ENCODE results near the gene MUC20. TPM values are rescaled to one million over a fixed set of nuclear protein-coding genes. Genes with fewer than 3 reads are reported as not detected.
"Not testable (repeated sequence)": the region's sequence is repeated elsewhere in the genome, so short reads cannot be mapped to it uniquely, and the experiment has no call there.

MUC20 gene
- polyA plus RNA-seq, 1 donor: 32.5 TPM

- DNase-seq: not testable (repeated sequence)
These were observed 50.3 kb downstream of the MUC20 start for GRCh38 chr3:195770841-195771645.

GRCh38 chr3:195771646-195772300, 51.0 kb downstream of the MUC20 start:
- DNase-seq: no peak

- DNase-seq: no peak
These were observed 53.3 kb downstream of the MUC20 start for GRCh38 chr3:195773956-195774537.

- no peak for DNase-seq
These were observed 54.1 kb downstream of the MUC20 start for GRCh38 chr3:195774917-195775316.

- DNase-seq: no peak
These were observed 57.2 kb downstream of the MUC20 start for GRCh38 chr3:195777975-195778374.

- DNase-seq: not testable (repeated sequence)
These were observed 60.5 kb downstream of the MUC20 start for GRCh38 chr3:195781236-195781635.

Other genes with a start within 250 kb of the MUC20 start
- gene PPP1R2, start 177.7 kb upstream of the MUC20 start, polyA plus RNA-seq (ENCODE audit: insufficient read length): 59.0 TPM
- gene APOD, start 137.0 kb upstream of the MUC20 start, polyA plus RNA-seq (ENCODE audit: insufficient read length): 13.3 TPM
- gene MUC4, start 91.0 kb downstream of the MUC20 start, polyA plus RNA-seq (ENCODE audit: insufficient read length): 1.2 TPM
- 33.8 TPM for gene TNK2, start 187.6 kb downstream of the MUC20 start, polyA plus RNA-seq (ENCODE audit: insufficient read length)